Activated T-helper 1 cell treated with anti-CD3 and anti-CD28 coated beads, Interleukin-12 subunit alpha, Interleukin-12 subunit beta, Interleukin-2, Interleukin-4 antibody, amounts not matched to agents 30 ng/mL and 10 ng/mL and 1 ng/mL, durations not matched to agents 14 hours and 24 hours and 36 hours (primary cell): ENCODE data around the gene TMSB15B. TPM values are rescaled to one million over a fixed set of nuclear protein-coding genes. Genes with fewer than 3 reads are reported as not detected.
"Not testable (repeated sequence)": the region's sequence is repeated elsewhere in the genome, so short reads cannot be mapped to it uniquely, and the experiment has no call there.

Experiments
- DNase-seq: peaks from one replicate; pipeline ENCODE4 v3.0.0; 2021; ENCODE audit warnings: low spot score
- H3K27ac Mint-ChIP-seq: one replicate; pipeline ENCODE4 v1.8.0; 2021; ENCODE audit warnings: mild to moderate bottlenecking, mixed read lengths
- H3K27me3 Mint-ChIP-seq: one replicate; pipeline ENCODE4 v1.8.0; 2022; ENCODE audit warnings: mild to moderate bottlenecking, moderate library complexity, mixed read lengths; ENCODE audit not compliant: insufficient read depth
- H3K36me3 Mint-ChIP-seq: one replicate; pipeline ENCODE4 v1.8.0; 2021; ENCODE audit warnings: low read depth, mixed read lengths
- H3K4me1 Mint-ChIP-seq: one replicate; pipeline ENCODE4 v1.8.0; 2021; ENCODE audit warnings: low read depth, mixed read lengths
- H3K4me3 Mint-ChIP-seq: one replicate; pipeline ENCODE4 v1.8.0; 2021; ENCODE audit warnings: mild to moderate bottlenecking, moderate library complexity, mixed read lengths
- H3K9me3 Mint-ChIP-seq: one replicate; pipeline ENCODE4 v1.8.0; 2021; ENCODE audit warnings: mixed read lengths
- intact Hi-C: fragments of 100-400 bp; cut with micrococcal nuclease; formaldehyde crosslinking; loops from one replicate; pipeline ENCODE4 v1.15.1; 2024
- total RNA-seq: library from RNA; stranded (reverse); gene quantifications from 2 replicates; pipeline ENCODE4 v1.2.3, GENCODE V29; 2022

TMSB15B gene
- total RNA-seq: 8.6 and 8.9 TPM in 2 replicates

DNA sequence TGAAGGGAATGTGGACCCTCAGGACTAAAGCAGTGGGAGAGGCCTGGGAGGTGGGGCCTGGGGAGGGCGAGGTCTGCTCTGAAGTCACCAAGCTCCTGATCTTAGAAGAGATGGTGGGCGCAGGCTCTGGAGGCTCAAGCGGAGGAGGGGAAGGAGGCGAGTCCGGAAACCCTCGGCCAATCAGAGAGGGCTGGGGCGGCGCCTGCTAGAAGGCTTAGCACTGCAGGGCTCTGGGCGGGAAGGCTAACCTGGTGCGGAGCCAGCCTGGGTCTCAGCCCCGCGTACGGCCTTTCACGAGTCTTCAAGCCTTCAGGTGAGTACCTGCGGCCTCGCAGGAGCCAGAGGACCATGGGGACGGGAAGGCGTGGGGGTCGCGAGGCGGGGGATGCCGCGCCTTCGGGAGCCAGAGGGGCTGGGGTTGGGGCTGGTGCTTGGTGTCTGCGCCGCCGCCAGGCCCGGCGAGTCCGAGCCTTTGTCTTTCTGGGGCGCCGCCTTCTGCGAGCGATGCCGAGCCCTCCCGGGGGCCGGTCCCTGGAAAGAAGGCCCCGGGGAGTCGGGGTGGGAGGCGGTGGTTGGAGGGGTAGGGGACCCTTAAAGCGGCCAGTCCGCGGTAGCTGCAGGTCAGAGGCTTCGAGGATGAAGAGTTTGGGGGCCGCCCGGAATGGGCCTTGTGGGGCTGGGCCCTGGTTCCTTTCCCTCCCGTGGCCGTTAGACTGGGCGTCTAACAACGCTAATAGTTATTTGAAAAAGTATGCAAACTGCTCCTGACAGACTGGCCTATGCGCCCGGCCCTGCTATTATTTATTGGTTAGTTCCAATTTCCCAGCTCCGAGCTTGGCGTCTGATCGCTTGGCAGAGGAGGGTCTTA, at the start of gene TMSB15B:
Gene TMSB15B (plus strand): TSS at position 217 of the 868 bp plus-strand sequence.
- H3K4me1 Mint-ChIP-seq, DNase-seq, H3K36me3 Mint-ChIP-seq, H3K4me3 Mint-ChIP-seq, H3K9me3 Mint-ChIP-seq, H3K27me3 Mint-ChIP-seq, H3K27ac Mint-ChIP-seq, intact Hi-C loops: not testable (repeated sequence)

DNA sequence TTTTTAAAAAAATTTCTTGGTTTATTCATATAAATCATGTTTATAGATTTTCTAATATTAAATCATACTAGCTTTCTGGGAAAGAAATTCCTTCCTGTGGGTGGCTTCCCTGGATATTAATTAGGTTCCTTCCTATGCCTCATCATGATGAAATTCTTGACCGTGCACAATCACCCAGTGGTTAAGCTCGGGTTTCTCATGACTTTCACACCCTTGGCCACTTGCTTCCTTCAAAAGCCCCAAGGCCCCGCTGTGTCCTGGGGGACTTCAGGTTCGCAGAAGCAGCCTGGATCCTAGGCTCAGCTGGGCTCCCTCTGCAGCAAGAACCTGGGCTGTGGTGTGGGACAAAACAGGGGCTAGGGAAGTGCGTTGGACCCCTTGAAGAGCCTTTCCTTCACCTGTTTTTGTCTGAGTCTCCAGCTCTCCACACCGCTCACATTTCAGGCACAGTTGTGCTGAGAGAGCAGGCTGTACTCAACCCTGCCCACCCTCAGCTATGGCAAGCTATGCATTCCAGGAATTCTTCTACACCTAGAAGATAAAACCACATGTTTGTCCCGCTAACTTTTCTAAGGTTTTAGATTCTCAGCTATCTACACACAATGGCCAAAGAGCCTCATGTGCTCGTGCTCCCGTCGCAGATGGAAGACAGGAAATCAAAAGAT, 48.9 kb upstream of the TMSB15B start:
- intact Hi-C loops: no loop called here
- no peak overlapping the region for H3K27ac Mint-ChIP-seq
- H3K4me1 Mint-ChIP-seq: peaks cover 5% of the 10 kb centered on the region
- H3K27me3 Mint-ChIP-seq: no peaks in the 10 kb centered on the region
- peaks cover 5% of the 10 kb centered on the region for H3K36me3 Mint-ChIP-seq
- no peak overlapping the region for H3K4me3 Mint-ChIP-seq
- DNase-seq: no peak
- no peaks in the 10 kb centered on the region for H3K9me3 Mint-ChIP-seq

DNA sequence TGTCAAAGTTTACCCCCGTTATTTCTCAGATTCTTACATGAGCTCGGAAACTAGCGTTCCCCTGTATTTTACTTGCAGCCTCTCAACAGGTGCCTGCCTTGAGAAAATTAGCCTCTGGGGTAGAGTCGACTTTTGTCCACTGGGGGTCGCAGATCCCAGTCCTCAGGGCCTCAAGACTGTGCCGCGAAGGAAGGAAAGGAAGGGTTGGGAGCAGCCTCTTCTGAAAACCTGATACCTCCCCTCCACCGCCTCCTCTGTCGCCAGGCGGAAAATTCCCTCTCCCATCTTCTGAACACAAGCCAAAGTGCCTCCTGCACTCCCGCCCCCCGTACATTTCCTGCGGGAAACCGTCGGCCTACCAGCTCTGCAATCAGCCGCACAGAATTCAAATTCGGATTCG, 44.4 kb upstream of the TMSB15B start:
- intact Hi-C loops: loop anchor here (1.0 kb wide), 1 partner anchor 23 kb away; no protein-coding TSS in a partner anchor
- H3K27ac Mint-ChIP-seq: peak overlapping the region; percentile 91
- no peaks in the 10 kb centered on the region for H3K9me3 Mint-ChIP-seq
- H3K4me1 Mint-ChIP-seq: peaks cover 17% of the 10 kb centered on the region
- H3K27me3 Mint-ChIP-seq: no peaks in the 10 kb centered on the region
- DNase-seq: peak; percentile 15
- H3K4me3 Mint-ChIP-seq: peak overlapping the region; percentile 93
- H3K36me3 Mint-ChIP-seq: peaks cover 7% of the 10 kb centered on the region

DNA sequence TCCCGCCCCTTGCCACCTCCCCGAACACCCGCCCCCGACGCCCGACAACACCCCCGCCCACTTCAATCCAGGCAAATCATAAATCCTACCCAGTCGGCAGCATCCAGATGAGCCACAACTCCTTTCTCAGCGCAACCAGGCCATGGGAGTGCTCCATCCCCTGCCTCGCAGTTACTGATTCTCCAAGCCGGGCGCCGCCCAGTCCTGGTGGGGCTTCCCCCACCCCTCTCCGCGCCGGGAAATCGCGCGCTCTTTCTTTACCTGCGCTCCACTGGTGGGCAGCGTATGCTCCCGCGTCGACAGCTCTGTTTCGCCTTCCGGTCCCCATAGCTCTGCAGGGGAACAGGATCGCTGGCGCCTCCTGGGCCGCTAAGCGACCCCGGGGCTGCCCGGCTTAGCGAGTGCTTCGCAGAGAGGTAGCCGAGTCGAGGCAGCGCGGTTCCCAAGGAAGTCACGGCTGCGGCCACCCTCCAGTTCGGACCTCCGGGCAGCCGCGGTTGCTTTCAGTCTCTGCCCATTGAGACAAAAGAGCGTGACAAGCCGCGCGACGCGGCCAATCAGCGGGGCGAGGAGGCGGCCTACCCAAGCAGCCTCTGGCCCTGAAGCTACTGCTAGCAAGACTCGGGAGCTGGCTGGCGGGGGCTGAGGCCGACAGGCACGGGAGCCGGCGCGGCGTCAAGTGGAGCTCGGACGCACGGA, 43.7 kb upstream of the TMSB15B start:
- Mint-ChIP-seq H3K4me1 (peaks cover 17% of the 10 kb centered on the region), H3K27me3 (no peaks in the 10 kb centered on the region), H3K9me3 (no peaks in the 10 kb centered on the region), H3K27ac (peak overlapping the region; percentile 91), H3K4me3 (peak overlapping the region; percentile 93), H3K36me3 (peaks cover 7% of the 10 kb centered on the region)
- intact Hi-C loops: loop anchor here (1.0 kb wide), 2 partner anchors 23 to 232 kb away; partner anchors contain the start of gene MORF4L2
- DNase-seq: peak; percentile 57

DNA sequence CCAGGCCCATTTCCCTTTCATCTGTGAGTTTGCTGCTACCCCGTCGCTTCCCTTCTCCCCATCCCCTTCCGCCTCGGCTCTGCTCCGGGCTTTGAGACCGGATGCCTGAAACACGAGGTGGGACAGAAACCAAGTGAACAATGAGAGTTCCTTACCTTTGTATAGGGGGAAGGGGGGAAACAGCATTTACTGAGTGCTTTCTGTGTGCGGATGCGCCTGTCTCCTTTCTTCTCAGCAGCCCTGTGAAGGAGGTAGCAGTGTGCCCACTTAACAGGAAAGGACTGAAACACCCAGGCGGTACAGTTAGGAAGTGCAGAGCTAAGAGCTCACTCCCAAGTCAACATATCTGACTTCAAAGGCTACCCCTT, 43.2 kb upstream of the TMSB15B start:
- peaks cover 17% of the 10 kb centered on the region for H3K4me1 Mint-ChIP-seq
- H3K9me3 Mint-ChIP-seq: no peaks in the 10 kb centered on the region
- intact Hi-C loops: loop anchor here (1.0 kb wide), 1 partner anchor 233 kb away; the partner anchor contains the start of gene MORF4L2
- peaks cover 5% of the 10 kb centered on the region for H3K36me3 Mint-ChIP-seq
- H3K27ac Mint-ChIP-seq: peak overlapping the region; percentile 91
- DNase-seq: no peak
- H3K27me3 Mint-ChIP-seq: no peaks in the 10 kb centered on the region
- peak overlapping the region; percentile 93 for H3K4me3 Mint-ChIP-seq

DNA sequence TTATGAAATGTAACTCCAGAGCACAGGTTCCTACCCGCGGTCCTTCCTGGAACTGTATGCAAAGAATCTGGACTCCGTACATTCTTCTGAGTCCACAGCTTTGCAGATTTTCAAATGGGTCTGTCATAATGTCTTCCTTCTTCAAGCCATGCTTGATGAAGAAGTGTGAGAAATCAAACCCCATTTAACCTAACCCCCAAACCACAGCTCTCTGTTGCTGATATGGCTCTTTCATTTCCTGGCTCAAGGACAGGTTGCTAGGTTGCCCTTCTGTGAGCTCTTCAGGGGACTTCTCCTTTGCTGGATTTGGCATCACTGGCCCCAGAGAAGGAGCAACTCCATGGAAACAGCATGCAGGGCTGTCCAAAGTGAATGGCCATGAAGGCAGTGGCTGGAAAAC, 41.9 kb upstream of the TMSB15B start:
- peak overlapping the region; percentile 53 for H3K4me3 Mint-ChIP-seq

DNA sequence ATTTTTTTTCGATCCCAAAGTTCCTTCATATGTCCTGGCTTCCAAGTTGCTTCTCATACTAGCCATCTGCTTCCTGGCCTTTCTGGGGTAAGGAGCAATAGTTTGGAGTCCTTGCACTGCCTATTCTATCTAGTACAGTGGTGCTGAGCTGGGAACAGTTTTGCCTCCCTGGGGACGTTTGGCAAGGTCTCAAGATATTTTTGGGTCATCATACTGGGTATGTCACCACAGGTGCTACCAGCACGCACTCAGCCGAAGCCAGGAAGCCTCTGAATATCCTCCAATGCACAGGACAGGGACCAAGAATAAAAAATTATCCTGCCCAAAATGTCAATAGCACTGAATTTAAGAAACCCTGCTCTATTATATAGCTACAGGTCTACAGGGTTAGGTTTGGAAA, 35.4 kb upstream of the TMSB15B start:
- Mint-ChIP-seq H3K36me3 (peaks cover 10% of the 10 kb centered on the region), H3K4me1 (peaks cover 3% of the 10 kb centered on the region), H3K4me3 (no peak overlapping the region), H3K9me3 (no peaks in the 10 kb centered on the region), H3K27ac (no peak overlapping the region), H3K27me3 (no peaks in the 10 kb centered on the region)
- DNase-seq: no peak
- intact Hi-C loops: no loop called here

More for the DNA sequence above, 41.9 kb upstream of the TMSB15B start:
- H3K36me3 Mint-ChIP-seq, H3K27me3 Mint-ChIP-seq, DNase-seq, H3K27ac Mint-ChIP-seq, H3K9me3 Mint-ChIP-seq, intact Hi-C loops: not testable (repeated sequence)
- H3K4me1 Mint-ChIP-seq: peaks cover 17% of the 10 kb centered on the region

DNA sequence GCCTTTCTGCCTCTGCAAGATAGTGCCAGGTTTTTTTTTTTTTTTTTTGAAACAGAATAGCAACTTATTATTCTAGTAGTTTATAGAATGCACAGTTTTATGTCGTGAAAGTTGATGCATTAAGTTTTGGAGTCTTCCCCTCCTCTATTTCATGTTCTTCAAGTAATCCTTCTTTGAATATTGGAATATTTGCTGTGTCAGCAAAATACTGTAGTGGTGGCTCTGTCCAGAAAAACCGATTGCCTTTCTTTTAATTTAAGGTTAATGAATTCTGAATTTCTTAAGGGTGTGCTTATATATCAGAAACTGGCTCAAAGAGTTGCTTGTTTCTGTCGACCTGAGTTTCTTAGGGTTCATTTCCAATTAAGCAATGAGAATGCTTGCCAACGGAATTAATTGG, 34.8 kb upstream of the TMSB15B start:
- H3K27me3 Mint-ChIP-seq: no peaks in the 10 kb centered on the region
- H3K4me3 Mint-ChIP-seq: no peak overlapping the region
- H3K4me1 Mint-ChIP-seq: peaks cover 5% of the 10 kb centered on the region
- H3K27ac Mint-ChIP-seq: no peak overlapping the region
- no peak for DNase-seq
- intact Hi-C loops: no loop called here
- peaks cover 11% of the 10 kb centered on the region for H3K36me3 Mint-ChIP-seq
- no peaks in the 10 kb centered on the region for H3K9me3 Mint-ChIP-seq

DNA sequence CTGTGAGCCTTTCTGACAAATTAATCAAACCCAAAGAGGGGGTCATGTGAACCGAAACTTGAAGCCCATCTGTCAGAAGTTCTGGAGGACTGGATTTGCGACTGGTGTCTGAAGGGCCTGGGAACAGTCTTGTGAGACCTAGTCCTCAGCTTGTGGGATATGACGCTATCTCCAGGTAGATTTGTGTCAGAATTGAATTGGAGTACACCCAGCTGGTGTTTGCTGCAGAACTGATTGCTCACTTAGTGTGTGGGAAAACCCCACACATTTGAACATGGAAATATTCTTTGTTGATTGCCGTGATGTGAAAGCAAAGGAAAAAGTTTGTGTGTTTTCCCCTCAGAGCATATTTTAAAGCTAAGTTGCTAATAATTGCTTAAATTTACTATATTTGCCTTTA, 30.3 kb upstream of the TMSB15B start:
- intact Hi-C loops: no loop called here
- Mint-ChIP-seq H3K4me3 (no peak overlapping the region), H3K4me1 (peaks cover 5% of the 10 kb centered on the region), H3K9me3 (no peaks in the 10 kb centered on the region), H3K27ac (no peak overlapping the region), H3K36me3 (peaks cover 10% of the 10 kb centered on the region), H3K27me3 (no peaks in the 10 kb centered on the region)
- DNase-seq: no peak

DNA sequence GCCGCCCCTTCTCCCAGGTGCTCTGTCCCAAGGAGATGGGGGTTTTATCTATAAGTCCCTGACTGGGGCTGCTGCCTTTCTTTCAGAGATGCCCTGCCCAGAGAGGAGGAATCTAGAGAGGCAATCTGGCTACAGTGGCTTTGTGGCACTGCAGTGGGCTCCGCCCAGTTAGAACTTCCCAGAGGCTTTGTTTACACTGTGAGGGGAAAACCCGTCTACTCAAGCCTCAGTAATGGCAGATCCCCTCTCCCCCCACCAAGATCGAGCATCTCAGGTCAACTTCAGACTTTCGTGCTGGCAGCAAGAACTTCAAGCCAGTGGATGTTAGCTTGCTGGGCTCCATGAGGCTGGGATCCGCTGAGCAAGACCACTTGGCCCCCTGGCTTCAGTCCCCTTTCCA, 22.2 kb upstream of the TMSB15B start:
- intact Hi-C loops, DNase-seq, H3K9me3 Mint-ChIP-seq: not testable (repeated sequence)

DNA sequence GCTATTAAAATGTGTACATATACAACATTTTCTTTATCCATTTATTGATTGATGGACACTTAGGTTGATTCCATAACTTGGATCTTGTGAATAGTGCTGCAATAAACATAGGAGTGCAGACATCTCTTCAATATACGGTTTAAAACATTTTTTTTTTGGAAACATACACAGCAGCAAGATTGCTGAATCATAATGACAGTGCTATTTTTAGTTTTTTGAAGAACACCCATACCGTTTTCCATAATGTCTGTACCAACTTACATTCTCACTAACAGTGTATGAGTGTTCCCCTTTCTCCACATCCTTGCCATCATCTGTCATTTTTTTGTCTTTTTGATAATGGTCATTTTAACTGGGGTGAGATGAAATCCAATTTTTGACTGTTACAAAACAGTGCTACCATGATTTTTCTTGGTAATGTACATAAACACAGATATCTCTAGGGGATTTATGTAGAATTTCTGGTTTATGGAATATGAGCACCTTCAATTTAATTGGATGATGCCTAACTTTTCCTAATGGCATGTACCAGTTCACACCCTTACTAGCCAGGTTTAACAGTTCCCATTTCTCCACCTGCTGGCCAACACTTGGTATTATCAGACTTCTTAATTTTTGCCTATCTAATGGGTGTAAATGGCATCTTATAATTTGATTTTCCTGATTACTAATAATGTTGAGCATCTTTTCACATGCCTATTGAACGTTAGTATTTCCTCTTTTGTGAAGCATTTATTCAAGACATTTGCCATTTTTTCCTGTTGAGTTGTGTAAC, 21.0 kb upstream of the TMSB15B start:
- no peaks in the 10 kb centered on the region for H3K9me3 Mint-ChIP-seq
- DNase-seq: no peak
- no peaks in the 10 kb centered on the region for H3K27me3 Mint-ChIP-seq
- no peak overlapping the region for H3K27ac Mint-ChIP-seq
- no peaks in the 10 kb centered on the region for H3K36me3 Mint-ChIP-seq
- intact Hi-C loops: loop anchor here (1.0 kb wide), 2 partner anchors 23 to 96 kb away; no protein-coding TSS in a partner anchor
- H3K4me3 Mint-ChIP-seq: no peak overlapping the region
- peaks cover 35% of the 10 kb centered on the region for H3K4me1 Mint-ChIP-seq

More for the DNA sequence above, 22.2 kb upstream of the TMSB15B start:
- H3K27me3 Mint-ChIP-seq, H3K36me3 Mint-ChIP-seq, H3K4me3 Mint-ChIP-seq: not testable (repeated sequence)
- peaks cover 35% of the 10 kb centered on the region for H3K4me1 Mint-ChIP-seq
- H3K27ac Mint-ChIP-seq: peak overlapping the region; percentile 48

DNA sequence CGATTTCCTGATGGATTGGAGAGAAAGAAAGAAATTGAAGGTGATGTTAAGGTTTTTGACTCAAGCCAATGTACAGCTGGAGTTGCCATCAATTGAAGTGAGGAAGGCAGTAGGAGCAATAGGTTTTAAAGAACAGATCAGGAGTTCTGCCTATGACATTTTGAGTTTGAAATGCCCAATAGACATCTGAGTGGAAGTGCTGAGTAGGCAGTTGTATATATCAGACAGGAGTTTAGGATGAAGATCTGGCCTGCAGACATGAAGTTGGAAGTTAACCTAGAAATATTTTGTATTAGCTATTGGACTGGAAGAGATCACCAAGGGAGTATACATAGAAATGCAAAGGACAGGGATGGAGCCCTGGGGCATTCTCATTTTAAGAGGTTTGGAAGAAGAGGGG, 12.9 kb upstream of the TMSB15B start:
- intact Hi-C loops: no loop called here
- DNase-seq: no peak
- Mint-ChIP-seq H3K4me1 (no peaks in the 10 kb centered on the region), H3K27me3 (no peaks in the 10 kb centered on the region), H3K27ac (no peak overlapping the region), H3K4me3 (no peak overlapping the region), H3K36me3 (peaks cover 2% of the 10 kb centered on the region), H3K9me3 (no peaks in the 10 kb centered on the region)
